Osteocyte (in vitro differentiated cells): Measurements from ENCODE around the gene DGKK. TPM values are rescaled to one million over a fixed set of nuclear protein-coding genes. Genes with fewer than 3 reads are reported as not detected.

Experiments
- DNase-seq: peaks from one replicate; pipeline ENCODE4 v3.0.0; 2021; ENCODE audit warnings: mixed read lengths; ENCODE audit not compliant: unreplicated experiment; ENCODE audit errors: extremely low spot score
- H3K27ac Mint-ChIP-seq: one replicate; pipeline ENCODE4 v1.8.0; 2021; ENCODE audit warnings: mild to moderate bottlenecking, mixed read lengths; ENCODE audit not compliant: unreplicated experiment
- H3K27me3 Mint-ChIP-seq: one replicate; pipeline ENCODE4 v1.8.0; 2021; ENCODE audit warnings: mixed read lengths; ENCODE audit not compliant: unreplicated experiment
- H3K36me3 Mint-ChIP-seq: one replicate; pipeline ENCODE4 v1.8.0; 2021; ENCODE audit warnings: mixed read lengths; ENCODE audit not compliant: unreplicated experiment
- H3K4me1 Mint-ChIP-seq: one replicate; pipeline ENCODE4 v1.8.0; 2021; ENCODE audit warnings: mixed read lengths; ENCODE audit not compliant: unreplicated experiment
- H3K4me3 Mint-ChIP-seq: one replicate; pipeline ENCODE4 v1.8.0; 2021; ENCODE audit warnings: mild to moderate bottlenecking, moderate library complexity, mixed read lengths; ENCODE audit not compliant: unreplicated experiment
- H3K9me3 Mint-ChIP-seq: one replicate; pipeline ENCODE4 v1.8.0; 2021; ENCODE audit warnings: mixed read lengths; ENCODE audit not compliant: unreplicated experiment
- CTCF ChIP-seq: fragments of 200-600 bp; sonication (generic); IDR thresholded peaks from 2 replicates; pipeline ENCODE4 v1.5.0; 2021; ENCODE audit warnings: antibody characterized with exemption, mild to moderate bottlenecking, moderate library complexity
- total RNA-seq: library from RNA; stranded (reverse); gene quantifications from 2 replicates; pipeline ENCODE4 v1.2.1, GENCODE V29; 2021

DGKK gene
- total RNA-seq, 1 donor from 2014 or later, result not detected

- Mint-ChIP-seq H3K9me3 (peaks cover 11% of the 10 kb centered on the region), H3K4me3 (no peak overlapping the region), H3K4me1 (no peaks in the 10 kb centered on the region), H3K36me3 (no peaks in the 10 kb centered on the region), H3K27ac (no peak overlapping the region), H3K27me3 (no peaks in the 10 kb centered on the region)
- no peak for TF ChIP-seq CTCF
- no peak for DNase-seq
Measured at GRCh38 chrX:50403903-50404302, 66.7 kb downstream of the DGKK start.

- H3K4me3 Mint-ChIP-seq, result no peak overlapping the region
- no peaks in the 10 kb centered on the region for H3K4me1 Mint-ChIP-seq
- no peak for TF ChIP-seq CTCF
- H3K27me3 Mint-ChIP-seq, result no peaks in the 10 kb centered on the region
- peaks cover 16% of the 10 kb centered on the region for H3K9me3 Mint-ChIP-seq
- H3K27ac Mint-ChIP-seq, result no peak overlapping the region
- no peaks in the 10 kb centered on the region for H3K36me3 Mint-ChIP-seq
- DNase-seq, result no peak
Measured at GRCh38 chrX:50402886-50403285, 67.7 kb downstream of the DGKK start.

GRCh38 chrX:50393902-50394301, 76.7 kb downstream of the DGKK start:
- Mint-ChIP-seq H3K4me3 (no peak overlapping the region), H3K36me3 (no peaks in the 10 kb centered on the region), H3K27me3 (no peaks in the 10 kb centered on the region), H3K4me1 (no peaks in the 10 kb centered on the region), H3K9me3 (peaks cover 28% of the 10 kb centered on the region), H3K27ac (no peak overlapping the region)
- no peak for DNase-seq
- no peak for TF ChIP-seq CTCF

GRCh38 chrX:50386520-50386919, 84.1 kb downstream of the DGKK start:
- no peak for DNase-seq
- Mint-ChIP-seq H3K4me1 (no peaks in the 10 kb centered on the region), H3K27me3 (no peaks in the 10 kb centered on the region), H3K9me3 (peaks cover 14% of the 10 kb centered on the region), H3K4me3 (no peak overlapping the region), H3K27ac (no peak overlapping the region), H3K36me3 (no peaks in the 10 kb centered on the region)
- no peak for TF ChIP-seq CTCF

GRCh38 chrX:50381729-50382415, 88.8 kb downstream of the DGKK start:
- Mint-ChIP-seq H3K27me3 (no peaks in the 10 kb centered on the region), H3K9me3 (peaks cover 22% of the 10 kb centered on the region), H3K36me3 (no peaks in the 10 kb centered on the region), H3K27ac (no peak overlapping the region), H3K4me1 (no peaks in the 10 kb centered on the region), H3K4me3 (no peak overlapping the region)
- DNase-seq, result no peak
- no peak for TF ChIP-seq CTCF
